Esophagus mucosa (tissue), 1 donor: ENCODE results near the gene NR0B2. TPM values are rescaled to one million over a fixed set of nuclear protein-coding genes. Genes with fewer than 3 reads are reported as not detected.

Experiments used
- ATAC-seq: fragments of 200-7000 bp; cut with Tn5 transposase; one replicate; pipeline ENCODE4 v1.9.1; 2020
- total RNA-seq: library from RNA; stranded (reverse); gene quantifications from one replicate; pipeline ENCODE4 v1.2.4, GENCODE V29; 2023
- donor health status: DM: yes; HTN: yes; CAD: no.

The NR0B2 gene
- total RNA-seq, 1 donor from 2014 or later = not detected

DNA sequence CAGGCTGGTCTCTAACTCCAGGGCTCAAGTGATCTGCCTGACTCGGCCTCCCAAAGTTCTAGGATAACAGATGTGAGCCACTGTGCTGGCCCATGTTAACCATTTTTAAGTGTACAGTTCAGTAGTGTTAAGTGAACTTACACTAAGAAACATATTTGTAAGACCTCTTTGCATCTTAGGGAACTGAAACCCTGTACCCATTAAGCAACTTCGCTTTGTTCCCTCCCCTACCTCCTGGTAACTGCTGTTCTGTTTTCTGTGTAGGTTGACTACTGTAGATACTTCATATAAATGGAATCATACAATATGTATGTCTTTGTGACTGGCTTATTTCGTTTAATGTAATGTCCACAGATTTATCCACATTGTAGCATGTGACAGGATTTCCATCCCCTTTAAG, 18.8 kb upstream of the NR0B2 start:
- no peak for ATAC-seq

GRCh38 chr1:26923711-26924110, 9.9 kb upstream of the NR0B2 start:
- no peak for ATAC-seq

GRCh38 chr1:26922901-26923300, 9.1 kb upstream of the NR0B2 start:
- ATAC-seq = no peak

DNA sequence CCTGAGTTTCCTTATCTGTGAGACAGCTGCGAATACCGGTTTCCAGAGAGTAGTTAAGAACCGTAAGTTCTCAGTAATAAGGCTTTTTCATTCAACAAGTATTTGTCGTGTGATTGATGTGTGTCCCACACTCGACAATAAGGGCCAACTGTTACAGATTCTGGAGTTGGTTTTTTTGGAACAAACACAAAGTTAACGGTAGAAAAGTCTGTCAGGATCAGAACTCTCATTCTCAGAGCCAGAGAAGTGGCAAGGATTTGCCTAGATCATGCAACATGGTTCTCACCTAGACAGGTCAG, 8.6 kb upstream of the NR0B2 start:
- ATAC-seq = no peak

DNA sequence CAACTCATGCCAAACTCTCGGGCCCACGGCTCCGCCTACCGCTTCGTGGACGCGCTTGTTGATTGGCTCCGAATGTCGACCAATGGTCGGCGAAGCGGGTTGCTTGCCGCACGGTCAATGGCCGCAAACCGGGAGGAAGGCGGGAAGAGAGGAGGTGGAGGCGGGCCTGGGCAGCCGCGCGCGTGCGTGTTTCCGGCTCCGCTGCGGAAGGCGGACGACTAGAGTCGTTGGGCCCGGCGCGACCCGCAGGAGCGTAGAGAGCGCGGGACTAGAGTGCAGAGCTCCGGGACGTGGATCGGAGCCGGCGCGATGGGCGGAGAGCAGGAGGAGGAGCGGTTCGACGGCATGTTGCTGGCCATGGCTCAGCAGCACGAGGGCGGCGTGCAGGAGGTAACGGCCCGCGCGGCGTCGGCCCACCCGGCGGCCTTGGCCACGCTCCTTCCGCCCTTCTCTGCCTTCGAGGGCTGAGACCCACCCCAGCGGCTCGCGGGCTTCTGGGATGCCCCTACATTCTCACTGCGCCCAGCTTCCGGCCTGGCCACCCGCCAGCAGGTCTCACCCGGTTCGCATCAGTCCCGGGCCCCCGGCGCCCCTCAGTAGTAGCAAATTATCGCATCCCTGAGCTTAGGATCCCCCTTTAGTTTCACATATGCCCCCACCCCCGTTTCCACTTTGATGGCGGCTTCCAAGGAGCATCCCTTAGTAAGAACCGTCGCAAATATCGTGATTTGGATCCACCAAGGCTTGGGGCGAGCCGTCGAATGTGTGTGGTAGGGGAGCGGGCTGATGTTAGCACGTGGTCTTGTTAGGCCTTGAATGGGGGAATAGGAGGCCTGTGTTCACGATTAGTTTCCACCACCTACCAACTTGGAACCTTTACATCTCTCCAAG, 8.0 kb upstream of the NR0B2 start, which contains the start of gene NUDC:
NUDC (plus strand) TSS at position 204 of the 891 bp plus-strand sequence; CDS start at position 310, 106 bp downstream.
- peak; percentile 97 for ATAC-seq

DNA sequence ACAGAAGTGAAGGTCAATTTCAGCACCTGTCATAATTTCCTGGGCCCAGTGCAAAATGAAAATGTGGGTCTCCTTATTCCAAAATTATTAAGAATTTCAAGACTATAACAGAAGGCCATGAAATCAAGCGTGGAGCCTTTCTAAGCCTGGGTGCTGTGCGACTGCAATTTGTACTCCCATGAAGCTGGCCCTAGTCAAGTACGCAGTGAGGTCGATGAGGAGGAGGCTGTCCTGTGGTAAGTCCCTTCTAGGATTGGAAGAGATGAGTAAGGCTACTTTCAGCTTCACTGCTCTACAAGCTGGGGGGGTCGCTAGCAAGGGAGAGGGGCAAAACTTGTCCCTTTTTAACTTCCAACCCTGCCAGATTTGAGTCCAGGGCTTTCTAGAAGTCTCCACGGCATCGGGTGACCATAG, 7.4 kb upstream of the NR0B2 start:
- ATAC-seq = peak; percentile 38

- no peak for ATAC-seq
These were observed 1.5 kb upstream of the NR0B2 start for GRCh38 chr1:26915204-26915842.

- peak; percentile 12 for ATAC-seq
These were observed 404 bp downstream of the NR0B2 start for GRCh38 chr1:26913389-26913753.

DNA sequence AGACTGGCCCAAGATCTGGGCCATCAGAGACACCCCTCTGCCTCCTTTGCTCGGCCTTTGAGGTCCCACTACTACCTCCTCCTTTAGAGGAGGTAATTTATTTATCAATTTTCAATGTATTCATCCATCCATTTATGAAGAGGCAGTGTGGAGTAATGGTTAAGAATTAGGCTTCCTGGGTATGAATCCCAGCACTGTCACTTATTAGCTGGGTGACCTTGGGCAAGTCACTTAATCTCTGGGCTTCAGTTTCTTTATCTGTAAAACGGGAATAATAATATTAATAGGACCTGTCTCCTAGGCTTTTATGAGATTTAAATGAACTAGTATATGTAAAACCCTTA, 1.7 kb downstream of the NR0B2 start:
- ATAC-seq = no peak

- no peak for ATAC-seq
These were observed 2.2 kb downstream of the NR0B2 start for GRCh38 chr1:26911399-26912146.

DNA sequence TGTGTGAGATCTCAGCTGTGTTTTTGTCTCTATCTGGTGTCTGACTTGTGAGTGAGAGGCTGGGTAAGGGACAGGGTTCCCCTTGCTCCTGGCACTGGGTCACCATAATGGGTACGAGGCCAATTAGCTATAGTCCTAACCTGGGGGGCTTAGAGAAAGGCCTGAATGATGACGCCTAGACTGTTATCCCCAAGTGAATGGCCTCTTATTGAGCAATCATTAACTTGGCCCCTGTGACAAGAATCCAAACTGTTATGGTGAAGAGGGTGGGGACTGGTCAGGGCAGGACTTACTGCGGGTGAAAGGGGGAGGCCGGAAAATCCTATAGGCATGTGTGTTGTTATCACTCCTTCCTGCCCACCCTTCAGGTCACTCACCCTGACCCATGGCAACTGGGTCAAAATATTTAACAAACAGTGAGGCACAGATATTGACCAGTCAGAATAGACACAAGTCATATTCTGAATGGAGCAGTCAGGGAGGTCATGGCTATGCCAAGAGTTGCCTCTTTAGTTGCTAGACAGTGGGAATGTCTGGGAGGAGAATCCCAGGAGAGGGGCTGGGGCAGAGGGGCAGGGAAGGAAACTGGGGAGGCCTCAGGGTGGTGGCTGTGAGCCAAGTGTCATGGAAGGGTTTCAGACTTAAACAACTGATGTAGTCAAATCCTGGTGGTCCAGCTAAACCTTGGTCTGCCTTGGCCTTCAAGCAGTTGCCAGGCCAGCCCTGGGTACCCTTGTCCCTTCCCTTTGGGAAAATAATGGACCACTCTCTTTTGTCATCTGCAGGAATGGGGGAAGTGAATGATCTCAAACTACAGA, 3.2 kb downstream of the NR0B2 start:
- no peak for ATAC-seq

DNA sequence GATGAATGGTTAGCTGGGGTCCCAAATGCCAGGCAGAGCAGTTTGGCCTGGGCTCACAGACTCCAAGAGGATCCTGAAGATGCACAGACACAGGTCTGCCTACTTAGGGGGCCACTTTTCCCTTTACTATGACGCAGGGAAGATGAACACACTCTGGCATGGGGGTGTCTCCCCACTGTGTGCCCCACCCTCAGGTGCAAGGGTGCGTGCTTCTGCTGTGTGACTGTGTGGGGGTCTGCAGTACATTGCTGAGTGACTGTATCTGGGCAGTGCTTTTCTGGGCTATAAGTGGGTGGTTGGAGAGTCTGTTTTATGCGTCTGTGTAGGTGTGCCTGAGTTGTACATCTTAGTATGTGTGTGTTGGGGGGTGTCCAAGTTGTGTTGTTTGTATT, 3.8 kb downstream of the NR0B2 start:
- no peak for ATAC-seq

- ATAC-seq = peak; percentile 94
These were observed 6.5 kb downstream of the NR0B2 start for GRCh38 chr1:26907071-26907917.

DNA sequence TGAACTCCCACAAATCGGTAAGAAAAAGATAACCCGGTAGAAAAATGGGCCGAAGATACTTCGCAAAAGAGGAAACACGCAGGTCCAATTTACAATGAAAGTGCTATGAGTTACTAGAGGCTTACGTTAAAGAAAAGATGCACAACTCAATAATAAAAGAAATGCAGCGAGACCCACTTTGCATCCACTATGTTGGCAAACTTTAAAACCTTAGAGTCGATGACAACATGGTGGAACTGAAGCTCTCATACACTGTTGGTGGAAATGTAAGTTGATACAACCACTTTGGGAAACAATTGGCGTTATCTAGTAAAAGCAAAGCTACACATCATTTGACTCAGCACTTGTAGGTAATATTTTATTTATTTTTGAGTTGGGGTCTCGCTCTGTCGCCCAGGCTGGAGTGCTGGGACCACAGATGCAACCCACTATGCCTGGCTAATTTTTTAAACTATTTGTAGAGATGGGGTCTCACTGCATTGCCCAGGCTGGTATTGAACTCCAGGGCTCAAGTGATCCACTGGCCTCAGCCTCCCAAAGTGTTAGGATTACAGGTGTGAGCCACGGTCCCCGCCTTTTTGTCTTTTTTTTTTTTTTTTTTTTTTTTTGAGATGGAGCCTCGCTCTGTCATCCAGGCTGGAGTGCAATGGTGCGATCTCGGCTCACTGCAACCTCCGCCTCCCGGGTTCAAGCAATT, 12.8 kb downstream of the NR0B2 start:
- no peak for ATAC-seq

GRCh38 chr1:26900001-26900814, 13.6 kb downstream of the NR0B2 start, which contains the start of gene GPATCH3:
Gene GPATCH3, minus strand, starts transcription at chr1:26900467. Its CDS starts 25 bp downstream, at chr1:26900442.
- peak; percentile 85 for ATAC-seq

DNA sequence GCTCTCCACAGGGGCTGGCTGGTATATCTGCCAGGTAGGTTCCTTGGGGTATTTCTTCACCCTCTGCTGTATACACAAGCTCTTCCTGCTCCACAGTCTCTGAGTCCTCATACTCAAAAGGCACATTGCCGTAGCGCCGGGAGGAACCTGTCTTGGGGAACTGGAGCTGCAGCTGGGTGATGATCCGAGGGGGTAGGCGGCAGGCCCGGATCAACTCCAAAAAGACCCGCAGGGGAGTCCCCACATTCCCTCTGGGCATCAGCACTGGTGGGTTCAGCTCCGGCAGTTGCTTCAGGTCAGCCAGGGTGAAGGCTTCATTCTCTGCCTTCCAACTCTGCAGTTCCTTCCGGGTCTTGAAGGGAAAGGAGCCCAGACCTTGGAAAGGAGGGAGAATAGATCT, 16.4 kb downstream of the NR0B2 start:
- no peak for ATAC-seq

- ATAC-seq = no peak
These were observed 19.5 kb downstream of the NR0B2 start for GRCh38 chr1:26894263-26894662.

- peak; percentile 12 for ATAC-seq
These were observed 23.3 kb downstream of the NR0B2 start for GRCh38 chr1:26890467-26890796.

- ATAC-seq = peak; percentile 85
These were observed 24.0 kb downstream of the NR0B2 start, which contains the start of gene GPN2 for GRCh38 chr1:26889551-26890466. Gene GPN2, minus strand, starts transcription at chr1:26890283. Its CDS starts 187 bp downstream, at chr1:26890096.
